SJSA1 (cell line): ENCODE results near the gene ZNF628. TPM values are rescaled to one million over a fixed set of nuclear protein-coding genes. Genes with fewer than 3 reads are reported as not detected.
"Not testable (repeated sequence)": the region's sequence is repeated elsewhere in the genome, so short reads cannot be mapped to it uniquely, and the experiment has no call there.

Experiments used
- DNase-seq, 2 experiments: peaks; one replicate each; pipeline ENCODE4 v3.0.0-alpha.2; 2015 to 2020; ENCODE audit warnings: low spot score in 2 of 2, low read depth in 1 of 2
- H3K27ac ChIP-seq: fragments of 250-450 bp; sonication (Bioruptor Pico); 2 replicates; pipeline ENCODE4 v1.5.1; 2020; ENCODE audit warnings: mild to moderate bottlenecking, moderate library complexity
- H3K27me3 ChIP-seq: fragments of 250-450 bp; sonication (Bioruptor Pico); replicated peaks from 2 replicates; pipeline ENCODE4 v1.5.1; 2020; ENCODE audit warnings: mild to moderate bottlenecking, moderate library complexity
- H3K36me3 ChIP-seq: fragments of 250-450 bp; sonication (Bioruptor Pico); 2 replicates; pipeline ENCODE4 v1.5.1; 2020; ENCODE audit warnings: mild to moderate bottlenecking
- H3K4me1 ChIP-seq: fragments of 250-450 bp; sonication (Bioruptor Pico); replicated peaks from 2 replicates; pipeline ENCODE4 v1.6.1; 2021; ENCODE audit warnings: mild to moderate bottlenecking
- H3K4me3 ChIP-seq: fragments of 250-450 bp; sonication (Bioruptor Pico); 2 replicates; pipeline ENCODE4 v1.5.1; 2020; ENCODE audit warnings: mild to moderate bottlenecking
- H3K9me3 ChIP-seq: fragments of 250-450 bp; sonication (Bioruptor Pico); replicated peaks from 2 replicates; pipeline ENCODE4 v1.5.1; 2020; ENCODE audit warnings: mild to moderate bottlenecking
- total RNA-seq: library from RNA; depleted of rRNA; stranded (reverse); fragments of >200 nt; shearing (Covaris generic); gene quantifications from 2 replicates; pipeline ENCODE4 v1.2.3, GENCODE V29; 2014

ZNF628 gene
- total RNA-seq, 1 experiment from 2014 or later, result 4.1 TPM

DNA sequence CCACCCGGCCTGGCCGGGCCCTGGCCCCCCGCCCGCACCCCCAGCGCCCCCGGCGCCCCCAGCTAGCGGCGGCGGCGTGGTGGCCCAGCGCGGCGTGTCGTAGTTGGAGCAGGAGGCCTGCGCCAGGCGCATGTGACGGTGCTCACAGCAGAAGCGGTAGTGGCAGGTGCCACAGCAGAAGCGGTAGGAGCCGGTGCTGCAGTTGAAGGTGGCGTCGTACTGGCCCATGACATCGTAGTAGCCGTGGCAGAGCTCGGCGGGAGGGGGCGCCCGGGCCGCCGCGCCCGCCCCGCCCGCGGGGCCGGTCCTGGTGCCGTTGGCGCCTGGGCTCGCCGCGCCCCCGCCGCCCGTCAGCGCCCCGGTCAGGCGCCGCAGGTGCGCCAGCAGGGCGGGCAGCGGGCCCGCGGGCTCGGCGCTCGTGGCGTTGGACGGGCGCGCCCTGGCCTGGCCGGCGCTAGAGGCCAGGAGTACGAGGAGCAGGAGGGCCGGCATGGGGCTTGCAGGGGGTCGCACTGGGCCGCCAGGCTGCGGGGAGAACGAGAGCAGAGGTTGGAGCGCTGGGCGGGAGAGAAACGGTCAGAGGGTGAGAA, 34.0 kb upstream of the ZNF628 start:
- peaks cover 7% of the 10 kb centered on the region; the same call in 1 of the 2 replicates for H3K4me1 ChIP-seq
- peaks cover 5% of the 10 kb centered on the region; the same call in 1 of the 2 replicates for H3K9me3 ChIP-seq
- no peak overlapping the region for H3K27ac ChIP-seq
- H3K27me3 ChIP-seq, result peaks cover 64% of the 10 kb centered on the region
- no peak for DNase-seq
- H3K36me3 ChIP-seq, result no peaks in the 10 kb centered on the region
- H3K4me3 ChIP-seq, result no peak overlapping the region

DNA sequence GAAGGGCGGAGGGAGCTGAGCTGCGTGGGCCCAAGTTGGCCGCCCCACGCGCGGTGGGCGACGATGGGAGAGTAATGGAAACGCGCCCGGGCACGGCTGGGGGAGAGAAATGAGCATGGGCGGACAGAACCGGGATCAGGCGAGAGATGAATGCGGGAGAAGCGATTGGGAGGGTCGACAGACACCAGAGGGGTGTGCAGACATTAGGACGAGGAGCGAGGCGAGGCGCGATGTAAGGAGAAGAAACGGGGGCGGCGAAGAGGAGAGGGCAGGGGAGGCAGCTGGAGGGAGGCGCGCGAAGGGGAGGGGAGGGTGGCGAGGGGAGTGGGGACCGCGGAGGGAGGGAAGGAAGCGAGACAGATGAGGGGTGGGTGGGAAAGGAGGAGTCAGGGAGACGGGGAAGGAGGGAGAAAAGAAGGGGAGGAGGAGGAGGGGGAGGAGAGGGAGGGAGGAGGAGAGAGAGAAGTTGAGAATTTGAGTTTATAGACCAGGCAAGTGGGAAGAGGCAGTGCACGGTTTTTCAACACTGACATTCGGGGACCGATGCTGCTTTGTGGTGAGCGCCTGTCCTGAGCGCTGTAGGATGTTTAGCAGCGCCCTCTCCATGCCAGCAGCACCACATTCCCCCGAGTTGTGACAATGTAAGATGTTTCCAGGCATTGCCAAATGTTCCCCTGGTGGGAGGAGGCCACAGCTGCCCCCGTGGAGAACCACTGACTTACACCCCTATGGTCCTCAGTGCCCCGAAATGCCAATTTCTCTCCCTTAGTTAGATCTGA, 33.2 kb upstream of the ZNF628 start, which contains the start of gene SHISA7:
Gene SHISA7 (minus strand): TSS at position 256 of the 779 bp plus-strand sequence. CDS start 437 bp downstream, outside the sequence.
- Histone ChIP-seq H3K27ac (no peak within 1 kb of the TSS), H3K9me3 (peaks cover 5% of the 10 kb centered on the region; the same call in 1 of the 2 replicates), H3K27me3 (peaks cover 67% of the 10 kb centered on the region), H3K4me3 (no peak within 1 kb of the TSS), H3K4me1 (peaks cover 7% of the 10 kb centered on the region; the same call in 1 of the 2 replicates), H3K36me3 (no peaks in the 10 kb centered on the region)
- DNase-seq, result no peak

DNA sequence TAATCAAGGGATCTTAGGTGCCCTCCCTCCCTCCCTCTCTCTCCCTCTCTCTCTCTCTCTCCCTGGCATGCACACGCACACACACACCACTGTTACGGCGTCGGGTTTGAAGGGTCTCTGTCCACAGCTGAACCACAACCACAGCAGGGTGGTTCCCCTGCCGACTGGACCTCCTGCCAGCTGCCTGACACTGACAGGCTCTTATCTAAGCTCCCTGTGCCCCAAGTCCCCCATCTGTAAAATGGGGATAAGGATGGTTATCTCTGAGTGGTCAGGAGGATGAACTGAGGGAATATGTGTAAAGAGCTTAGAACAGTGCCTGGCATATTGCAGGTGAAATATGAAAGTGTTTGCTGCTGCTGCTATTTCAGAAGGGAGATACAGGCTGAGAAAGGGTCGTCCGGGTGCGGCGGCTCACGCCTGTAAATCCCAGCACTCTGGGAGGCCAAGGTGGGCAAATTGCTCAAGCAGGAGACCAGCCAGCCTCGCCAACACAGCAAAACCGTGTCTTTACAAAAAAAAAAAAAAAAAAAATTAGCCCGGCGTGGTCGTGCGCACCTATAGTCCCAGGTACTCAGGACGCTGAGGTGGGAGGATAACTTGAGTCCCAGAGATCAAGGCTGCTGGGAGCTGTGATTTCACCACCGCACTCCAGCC, 32.5 kb upstream of the ZNF628 start:
- H3K36me3 ChIP-seq, result no peaks in the 10 kb centered on the region
- no peak overlapping the region for H3K4me3 ChIP-seq
- no peak for DNase-seq
- H3K27ac ChIP-seq, result no peak overlapping the region
- peaks cover 7% of the 10 kb centered on the region; the same call in 1 of the 2 replicates for H3K4me1 ChIP-seq
- peaks cover 67% of the 10 kb centered on the region for H3K27me3 ChIP-seq
- peaks cover 5% of the 10 kb centered on the region; the same call in 1 of the 2 replicates for H3K9me3 ChIP-seq

DNA sequence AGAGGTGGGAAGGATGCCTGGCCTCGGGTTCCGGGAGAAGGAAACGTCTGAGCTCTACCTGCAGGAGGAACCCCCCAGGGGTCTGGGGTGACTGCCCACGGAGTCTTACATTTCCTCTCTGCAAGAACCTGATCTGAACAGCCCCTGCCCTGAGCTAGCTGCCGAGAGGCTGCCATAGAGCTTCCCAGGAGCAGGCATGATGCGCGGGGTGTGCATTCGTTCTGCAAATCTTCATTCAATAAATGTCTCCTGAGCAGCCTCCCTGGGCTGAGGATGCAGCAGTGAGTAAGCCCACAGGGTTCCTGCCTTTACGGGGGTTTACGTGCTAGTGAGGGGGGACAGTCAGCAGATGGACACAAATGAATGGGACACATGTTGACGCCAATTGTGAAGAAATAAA, 31.8 kb upstream of the ZNF628 start:
- H3K27me3 ChIP-seq, result peaks cover 69% of the 10 kb centered on the region
- H3K36me3 ChIP-seq, result no peaks in the 10 kb centered on the region
- DNase-seq, result no peak
- no peak overlapping the region for H3K27ac ChIP-seq
- peaks cover 5% of the 10 kb centered on the region; the same call in 1 of the 2 replicates for H3K9me3 ChIP-seq
- peaks cover 7% of the 10 kb centered on the region; the same call in 1 of the 2 replicates for H3K4me1 ChIP-seq
- H3K4me3 ChIP-seq, result no peak overlapping the region

DNA sequence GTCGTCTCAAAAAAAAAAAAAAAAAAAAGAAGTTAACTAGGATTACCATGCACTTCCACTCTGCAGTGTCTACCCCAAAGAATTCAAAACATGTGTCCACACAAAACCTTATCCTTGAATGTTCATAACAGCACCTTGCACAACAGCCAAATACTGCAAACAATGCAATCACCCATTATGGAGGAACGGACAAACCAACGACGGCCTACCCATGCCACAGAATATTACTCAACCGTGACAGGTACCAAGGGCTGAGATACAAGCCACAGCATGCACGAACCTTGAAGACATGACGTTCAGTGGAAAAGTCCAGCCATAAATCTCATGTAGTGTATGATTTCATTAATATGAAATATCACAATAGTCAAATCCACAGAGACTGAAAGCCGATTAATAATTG, 30.4 kb upstream of the ZNF628 start:
- Histone ChIP-seq H3K27me3 (peaks cover 57% of the 10 kb centered on the region), H3K36me3 (no peaks in the 10 kb centered on the region)
- no peak for DNase-seq

DNA sequence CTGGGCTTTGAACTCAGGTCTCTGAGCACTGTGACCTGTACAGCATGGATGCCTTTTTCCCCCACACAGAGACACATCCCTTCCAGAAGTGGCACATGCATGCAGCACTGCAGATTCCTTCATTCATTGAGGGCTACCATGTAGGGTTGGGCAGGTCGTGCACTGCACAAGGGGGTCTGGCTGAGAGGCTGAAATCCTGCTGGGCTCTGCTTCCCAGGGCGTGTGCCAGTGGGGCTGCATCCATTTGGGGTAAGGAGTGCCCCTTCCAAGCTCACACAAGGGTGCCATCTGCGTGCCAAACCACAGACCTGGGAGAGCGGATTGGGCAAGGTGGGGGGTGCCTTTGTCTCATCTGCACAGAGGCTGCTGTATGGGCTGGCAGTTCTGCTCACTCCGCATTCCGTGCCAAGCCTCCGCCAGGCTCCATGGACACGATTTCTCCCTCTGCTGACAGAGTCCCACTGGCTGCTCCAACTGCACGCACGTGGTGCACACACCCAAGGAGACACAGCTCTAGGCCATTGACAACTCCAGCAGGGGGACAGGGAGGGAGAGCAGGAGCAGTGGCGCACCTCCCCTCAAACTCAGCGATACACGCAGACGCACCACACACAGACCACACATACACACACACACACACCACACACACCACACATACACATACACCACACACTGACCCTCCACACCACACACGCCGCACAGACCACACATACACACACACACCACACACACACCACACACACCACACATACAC, 28.8 kb upstream of the ZNF628 start:
- DNase-seq, result no peak
- Histone ChIP-seq H3K36me3 (no peaks in the 10 kb centered on the region), H3K4me1 (no peaks in the 10 kb centered on the region), H3K4me3 (no peak overlapping the region), H3K9me3 (no peaks in the 10 kb centered on the region), H3K27me3 (peaks cover 58% of the 10 kb centered on the region), H3K27ac (no peak overlapping the region)

More for the DNA sequence above, 30.4 kb upstream of the ZNF628 start:
- H3K4me3 ChIP-seq, result no peak overlapping the region
- H3K4me1 ChIP-seq, result no peaks in the 10 kb centered on the region
- no peak overlapping the region for H3K27ac ChIP-seq
- no peaks in the 10 kb centered on the region for H3K9me3 ChIP-seq

DNA sequence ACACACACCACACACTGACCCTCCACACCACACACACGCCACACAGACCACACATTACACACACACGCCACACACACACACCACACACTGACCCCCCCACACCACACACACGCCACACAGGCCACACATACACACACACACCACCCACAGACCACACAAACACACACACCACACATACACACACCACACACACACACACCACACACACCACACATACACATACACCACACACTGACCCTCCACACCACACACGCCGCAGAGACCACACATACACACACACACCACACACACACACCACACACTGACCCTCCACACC, 28.3 kb upstream of the ZNF628 start:
- H3K36me3 ChIP-seq, H3K4me3 ChIP-seq, H3K4me1 ChIP-seq, DNase-seq, H3K9me3 ChIP-seq, H3K27ac ChIP-seq: not testable (repeated sequence)
- H3K27me3 ChIP-seq, result peaks cover 53% of the 10 kb centered on the region

DNA sequence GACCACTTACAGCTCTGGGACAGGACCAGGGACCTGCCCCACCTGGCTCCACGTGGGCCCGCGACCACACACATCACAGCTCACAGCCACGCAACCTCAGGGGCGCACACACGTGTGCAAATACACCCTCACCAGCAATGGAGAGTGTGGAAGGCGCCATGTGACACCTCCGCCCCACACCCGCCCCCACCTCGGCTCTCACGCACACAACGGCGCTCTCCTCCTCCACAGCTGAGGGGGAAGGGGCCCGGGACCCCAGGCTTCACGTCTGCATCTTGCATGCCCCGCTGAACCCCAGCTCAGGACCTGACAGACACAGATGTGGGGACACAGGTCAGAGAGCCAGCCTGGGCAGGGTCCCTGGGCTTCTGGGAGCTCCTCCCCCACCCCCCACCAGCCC, 26.9 kb upstream of the ZNF628 start:
- H3K27me3 ChIP-seq, result peaks cover 42% of the 10 kb centered on the region
- no peak overlapping the region for H3K27ac ChIP-seq
- H3K9me3 ChIP-seq, result no peaks in the 10 kb centered on the region
- H3K36me3 ChIP-seq, result 0 out of 2 replicates have a peak, but pooled peaks cover under 1% of the 10 kb centered on the region
- no peak for DNase-seq
- no peaks in the 10 kb centered on the region for H3K4me1 ChIP-seq
- H3K4me3 ChIP-seq, result no peak overlapping the region

DNA sequence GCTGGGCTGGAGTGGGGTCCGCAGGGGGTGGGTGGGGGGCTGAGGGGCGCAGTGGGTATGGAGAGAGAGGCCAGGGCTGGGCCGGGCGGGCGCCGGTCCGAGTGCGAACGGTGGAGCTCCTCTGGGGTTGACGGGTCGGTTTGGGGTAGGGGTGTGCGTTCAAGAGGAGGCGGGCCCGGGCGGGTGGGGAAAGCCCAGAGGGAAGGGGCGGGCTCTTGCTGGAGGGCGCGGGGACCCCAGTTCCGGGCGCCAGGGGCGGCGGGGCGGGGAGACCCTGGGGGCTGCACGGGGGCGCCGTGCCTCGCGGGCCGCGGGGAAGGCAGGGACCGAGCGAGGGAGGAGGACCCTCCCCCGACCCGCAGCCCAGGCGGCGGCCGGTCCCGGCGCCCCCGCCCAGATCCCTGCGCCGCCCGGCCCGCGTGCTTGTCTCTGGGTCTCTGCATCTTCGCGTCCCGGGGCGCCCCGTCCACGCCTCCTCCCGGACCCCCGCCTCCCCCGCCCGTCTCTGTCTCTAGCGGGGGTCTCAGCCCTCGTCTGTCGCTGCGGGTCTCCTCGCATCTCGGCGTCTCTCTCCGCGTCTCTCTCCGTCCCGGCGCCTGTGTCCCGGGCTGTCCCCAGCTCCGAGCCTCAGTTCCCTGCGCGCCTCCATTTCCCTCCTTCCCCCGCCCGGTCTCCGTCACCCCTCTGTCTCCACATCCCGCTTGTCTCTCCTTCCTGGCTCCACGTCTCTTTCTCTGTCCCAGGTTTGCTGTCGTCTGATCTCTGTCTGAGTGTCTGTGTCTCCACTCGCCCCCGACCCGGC, 25.1 kb upstream of the ZNF628 start:
- Histone ChIP-seq H3K9me3 (no peaks in the 10 kb centered on the region), H3K36me3 (peaks cover 12% of the 10 kb centered on the region; the same call in 1 of the 2 replicates), H3K27ac (no peak overlapping the region), H3K4me1 (no peaks in the 10 kb centered on the region), H3K27me3 (peaks cover 29% of the 10 kb centered on the region), H3K4me3 (no peak overlapping the region)
- DNase-seq, result no peak

DNA sequence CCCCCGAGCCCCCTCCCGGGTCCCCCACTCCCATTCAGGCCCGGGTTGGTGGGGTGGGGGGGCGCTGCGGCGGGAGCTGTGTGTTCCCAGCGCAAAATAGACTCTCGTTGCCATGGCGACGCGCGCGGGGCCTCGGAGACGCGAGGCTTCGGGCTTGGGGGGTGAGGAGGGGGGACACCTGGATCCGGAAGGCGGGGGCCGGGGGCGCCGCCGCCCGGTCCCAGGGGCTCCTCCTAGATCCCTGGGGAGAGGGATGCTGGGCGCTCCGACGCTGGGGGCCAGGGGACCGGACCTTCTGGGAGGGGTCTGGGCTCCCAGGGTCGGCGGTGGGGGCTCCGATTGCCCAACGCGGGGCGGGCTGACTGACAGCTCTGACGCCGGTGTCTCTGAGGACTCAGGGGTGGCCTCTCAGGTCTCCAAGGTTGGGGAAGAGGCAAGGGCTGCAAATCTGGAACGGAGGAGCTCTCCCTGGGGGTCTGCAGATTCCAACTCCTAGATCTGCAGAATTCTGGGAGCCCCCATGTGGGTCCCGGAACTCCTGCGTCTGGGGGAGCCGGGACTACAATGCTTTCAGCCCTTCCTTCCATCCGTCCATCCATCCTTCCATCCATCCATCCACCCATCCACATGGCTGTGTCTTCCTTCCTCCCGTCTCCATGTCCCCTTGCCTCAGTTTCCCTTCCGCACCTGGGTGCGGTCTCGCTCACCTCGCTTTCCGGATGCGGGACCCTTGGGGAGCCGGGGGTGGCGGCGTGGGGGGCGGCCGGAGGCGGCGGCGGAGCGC, 24.3 kb upstream of the ZNF628 start:
- Histone ChIP-seq H3K9me3 (no peaks in the 10 kb centered on the region), H3K4me3 (no peak overlapping the region), H3K36me3 (peaks cover 12% of the 10 kb centered on the region; the same call in 1 of the 2 replicates), H3K27ac (no peak overlapping the region), H3K4me1 (no peaks in the 10 kb centered on the region), H3K27me3 (peaks cover 23% of the 10 kb centered on the region)
- no peak for DNase-seq

DNA sequence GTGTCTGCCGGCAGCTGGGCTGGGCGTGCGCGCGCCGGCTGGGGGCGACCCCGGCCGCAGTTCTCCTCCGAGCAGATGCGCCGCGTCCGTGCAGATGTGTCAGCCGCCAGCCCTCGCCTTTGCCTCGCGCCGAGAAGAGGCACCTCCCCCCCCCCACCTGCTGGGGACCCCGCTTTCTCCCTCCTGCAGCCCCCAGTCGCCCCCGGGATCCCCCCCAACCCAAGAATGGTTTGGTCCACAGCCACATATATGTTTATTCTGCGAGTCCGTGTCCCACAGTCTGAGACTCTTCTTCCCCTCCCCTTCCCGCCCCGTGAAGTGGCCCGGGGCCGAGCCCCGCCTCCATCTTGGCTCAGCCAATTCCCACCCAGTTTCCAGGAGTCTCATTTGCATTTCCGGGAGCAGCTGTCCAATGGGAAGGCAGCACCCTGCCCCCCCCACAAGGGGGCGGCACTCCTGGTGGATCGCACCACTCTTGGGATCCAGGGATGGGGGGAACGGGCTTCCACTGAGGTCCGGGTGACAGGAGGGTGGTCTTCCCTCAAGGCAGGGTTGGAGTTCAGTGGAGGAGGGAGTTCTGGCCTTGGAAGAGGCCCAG, 23.6 kb upstream of the ZNF628 start:
- DNase-seq, result no peak
- Histone ChIP-seq H3K9me3 (no peaks in the 10 kb centered on the region), H3K27ac (no peak overlapping the region), H3K27me3 (peaks cover 18% of the 10 kb centered on the region), H3K4me3 (no peak overlapping the region), H3K4me1 (no peaks in the 10 kb centered on the region), H3K36me3 (peaks cover 12% of the 10 kb centered on the region; the same call in 1 of the 2 replicates)
